Measurements from ENCODE around the gene ZDHHC9.

The ZDHHC9 gene

DNA sequence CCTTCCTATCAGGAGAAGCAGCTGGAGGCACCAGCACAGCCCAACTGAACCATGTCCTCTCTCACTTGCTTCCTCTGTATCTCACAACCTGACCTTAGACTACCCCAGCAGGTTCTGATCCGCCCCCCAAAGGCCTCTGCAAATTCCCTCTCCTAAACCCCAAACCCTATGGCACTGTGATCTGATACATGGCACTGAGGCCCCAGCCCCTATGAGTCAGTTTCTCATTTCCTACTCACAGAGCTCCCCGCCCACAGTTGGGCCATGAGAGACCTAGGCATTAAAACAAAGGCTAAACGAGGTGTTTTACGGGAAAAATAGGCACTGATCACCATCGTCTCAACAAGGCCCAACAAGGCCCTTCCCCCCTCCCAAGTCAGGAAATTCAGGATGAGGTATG is 44.8 kb downstream of the ZDHHC9 start:
- Histone ChIP-seq H3K36me3 (replicated peaks; ENCODE audit: low read depth, low read length) (peaks cover 36% of the 10 kb centered on the region), H4K20me1 (ENCODE audit: insufficient read depth, low read length) (no peaks in the 10 kb centered on the region)

DNA sequence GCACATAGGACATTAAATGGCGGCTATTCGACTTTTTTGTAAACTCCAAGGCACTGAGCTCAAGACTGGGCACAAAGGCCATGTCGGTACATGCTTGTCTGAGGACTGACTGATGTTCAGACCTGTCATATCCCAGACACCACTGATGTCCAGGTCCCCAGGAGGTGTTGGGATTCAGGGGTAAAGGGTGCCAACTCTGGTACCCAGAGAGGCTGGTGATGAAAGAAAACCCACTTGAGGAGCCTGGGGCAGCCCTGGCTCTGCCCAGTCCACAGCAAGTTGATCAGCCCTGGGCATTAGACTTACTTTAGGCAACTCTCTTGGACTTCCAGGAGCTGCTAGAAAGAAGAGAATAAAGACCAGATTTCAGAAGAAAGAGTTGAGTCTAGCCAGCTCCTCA is 45.2 kb downstream of the ZDHHC9 start:
- H3K27ac ChIP-seq (ENCODE audit: low read length): peak overlapping the region; percentile 8; the same call in 1 of the 2 replicates
- H3K4me3 ChIP-seq (ENCODE audit: low read length): no peak overlapping the region
- no peaks in the 10 kb centered on the region for H3K27me3 ChIP-seq (ENCODE audit: low read depth, low read length)
- H3K9ac ChIP-seq (ENCODE audit: low read length): no peak overlapping the region
- H3K9me3 ChIP-seq (ENCODE audit: insufficient read depth, low read length): no peaks in the 10 kb centered on the region
- no peak overlapping the region for H2AFZ ChIP-seq (ENCODE audit: low read depth, low read length)
- H4K20me1 ChIP-seq (ENCODE audit: insufficient read depth, low read length): no peaks in the 10 kb centered on the region
- no peaks in the 10 kb centered on the region for H3K4me1 ChIP-seq (ENCODE audit: low read length)
- no peak overlapping the region for H3K4me2 ChIP-seq (ENCODE audit: low read length)
- TF ChIP-seq, protein P1, sequence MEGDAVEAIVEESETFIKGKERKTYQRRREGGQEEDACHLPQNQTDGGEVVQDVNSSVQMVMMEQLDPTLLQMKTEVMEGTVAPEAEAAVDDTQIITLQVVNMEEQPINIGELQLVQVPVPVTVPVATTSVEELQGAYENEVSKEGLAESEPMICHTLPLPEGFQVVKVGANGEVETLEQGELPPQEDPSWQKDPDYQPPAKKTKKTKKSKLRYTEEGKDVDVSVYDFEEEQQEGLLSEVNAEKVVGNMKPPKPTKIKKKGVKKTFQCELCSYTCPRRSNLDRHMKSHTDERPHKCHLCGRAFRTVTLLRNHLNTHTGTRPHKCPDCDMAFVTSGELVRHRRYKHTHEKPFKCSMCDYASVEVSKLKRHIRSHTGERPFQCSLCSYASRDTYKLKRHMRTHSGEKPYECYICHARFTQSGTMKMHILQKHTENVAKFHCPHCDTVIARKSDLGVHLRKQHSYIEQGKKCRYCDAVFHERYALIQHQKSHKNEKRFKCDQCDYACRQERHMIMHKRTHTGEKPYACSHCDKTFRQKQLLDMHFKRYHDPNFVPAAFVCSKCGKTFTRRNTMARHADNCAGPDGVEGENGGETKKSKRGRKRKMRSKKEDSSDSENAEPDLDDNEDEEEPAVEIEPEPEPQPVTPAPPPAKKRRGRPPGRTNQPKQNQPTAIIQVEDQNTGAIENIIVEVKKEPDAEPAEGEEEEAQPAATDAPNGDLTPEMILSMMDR (IDR thresholded peaks at IDR 0.05; ENCODE audit: low read depth, low read length): no peak
- TF ChIP-seq EZH2phosphoT487 (IDR thresholded peaks at IDR 0.05; ENCODE audit: low read depth): no peak
- no peaks in the 10 kb centered on the region for H3K79me2 ChIP-seq (ENCODE audit: low read length)
- peaks cover 40% of the 10 kb centered on the region for H3K36me3 ChIP-seq (replicated peaks; ENCODE audit: low read depth, low read length)

More for the DNA sequence above, 44.8 kb downstream of the ZDHHC9 start:
- H3K79me2 ChIP-seq (ENCODE audit: low read length): no peaks in the 10 kb centered on the region
- no peak for TF ChIP-seq EZH2phosphoT487 (IDR thresholded peaks at IDR 0.05; ENCODE audit: low read depth)
- TF ChIP-seq, protein P1 (IDR thresholded peaks at IDR 0.05; ENCODE audit: low read depth, low read length): no peak
- no peaks in the 10 kb centered on the region for H3K27me3 ChIP-seq (ENCODE audit: low read depth, low read length)
- H3K4me1 ChIP-seq (ENCODE audit: low read length): no peaks in the 10 kb centered on the region
- peak overlapping the region; percentile 8; the same call in 1 of the 2 replicates for H3K27ac ChIP-seq (ENCODE audit: low read length)
- no peak overlapping the region for H3K9ac ChIP-seq (ENCODE audit: low read length)
- no peaks in the 10 kb centered on the region for H3K9me3 ChIP-seq (ENCODE audit: insufficient read depth, low read length)
- no peak overlapping the region for H3K4me3 ChIP-seq (ENCODE audit: low read length)
- no peak overlapping the region for H2AFZ ChIP-seq (ENCODE audit: low read depth, low read length)
- H3K4me2 ChIP-seq (ENCODE audit: low read length): no peak overlapping the region

DNA sequence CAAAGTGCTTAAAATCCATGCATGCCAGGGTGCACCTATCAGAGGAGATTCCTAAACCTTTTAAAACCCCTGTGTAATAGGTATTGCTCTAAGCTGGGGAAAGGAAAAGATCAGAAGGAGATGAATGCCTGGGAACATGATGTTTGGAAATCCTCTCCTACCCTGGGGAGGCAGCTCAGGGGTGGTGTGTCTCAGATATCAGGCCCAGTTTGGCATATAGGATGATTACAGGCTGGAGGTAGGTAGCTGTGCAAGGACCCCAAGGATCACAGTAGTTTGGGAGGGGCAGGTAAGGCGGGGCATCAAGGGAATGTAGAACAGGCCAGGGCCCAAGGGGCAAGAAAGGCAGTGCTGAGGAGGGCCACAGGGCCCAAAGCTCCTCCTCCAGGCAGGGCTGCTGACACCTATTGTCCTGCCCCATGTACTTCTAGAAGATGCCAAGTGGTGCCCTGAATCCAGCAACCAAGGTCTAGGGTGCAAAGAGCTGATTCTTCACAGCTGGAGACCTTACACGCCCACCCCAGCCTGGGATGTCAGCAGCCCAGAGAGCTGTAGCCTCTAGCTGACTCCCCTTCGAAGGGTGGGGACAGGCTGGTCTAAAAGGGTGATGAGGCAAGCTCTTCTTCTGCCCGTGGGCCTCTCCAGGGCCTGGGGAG is 46.3 kb downstream of the ZDHHC9 start:
- Histone ChIP-seq H4K20me1 (ENCODE audit: insufficient read depth, low read length) (no peaks in the 10 kb centered on the region), H3K27ac (ENCODE audit: low read length) (no peak overlapping the region), H3K36me3 (replicated peaks; ENCODE audit: low read depth, low read length) (peaks cover 50% of the 10 kb centered on the region), H3K4me2 (ENCODE audit: low read length) (no peak overlapping the region), H3K79me2 (ENCODE audit: low read length) (no peaks in the 10 kb centered on the region), H3K9me3 (ENCODE audit: insufficient read depth, low read length) (no peaks in the 10 kb centered on the region), H3K27me3 (ENCODE audit: low read depth, low read length) (no peaks in the 10 kb centered on the region), H3K4me3 (ENCODE audit: low read length) (no peak overlapping the region), H3K9ac (ENCODE audit: low read length) (no peak overlapping the region), H2AFZ (ENCODE audit: low read depth, low read length) (no peak overlapping the region), H3K4me1 (ENCODE audit: low read length) (no peaks in the 10 kb centered on the region)
- no peak for TF ChIP-seq EZH2phosphoT487 (IDR thresholded peaks at IDR 0.05; ENCODE audit: low read depth)
- TF ChIP-seq, protein P1 (IDR thresholded peaks at IDR 0.05; ENCODE audit: low read depth, low read length): no peak

DNA sequence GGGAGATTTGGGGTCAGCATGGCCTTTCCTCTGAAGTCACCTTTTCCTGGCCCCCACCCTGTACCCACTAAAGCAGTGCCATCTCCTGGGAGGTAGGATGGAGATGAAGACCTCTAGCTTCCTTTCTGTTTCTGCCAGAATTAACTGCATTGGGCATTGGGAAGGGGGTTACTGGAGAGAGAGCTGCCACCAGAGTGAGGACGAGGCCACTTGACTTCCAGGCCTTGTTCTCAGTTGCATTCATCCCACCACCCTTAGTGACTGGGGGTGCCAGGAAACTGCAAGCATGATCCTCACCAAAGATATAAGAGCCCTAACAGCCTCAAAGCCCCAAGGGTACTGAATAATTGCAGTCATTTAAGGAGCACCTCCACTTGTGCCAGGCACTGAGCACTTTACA is 48.1 kb downstream of the ZDHHC9 start:
- no peaks in the 10 kb centered on the region for H3K79me2 ChIP-seq (ENCODE audit: low read length)
- H3K9ac ChIP-seq (ENCODE audit: low read length): no peak overlapping the region
- no peaks in the 10 kb centered on the region for H3K27me3 ChIP-seq (ENCODE audit: low read depth, low read length)
- 0 out of 2 replicates have a peak, but pooled peaks cover under 1% of the 10 kb centered on the region for H4K20me1 ChIP-seq (ENCODE audit: insufficient read depth, low read length)
- peaks cover 65% of the 10 kb centered on the region for H3K36me3 ChIP-seq (replicated peaks; ENCODE audit: low read depth, low read length)
- TF ChIP-seq, protein P1 (IDR thresholded peaks at IDR 0.05; ENCODE audit: low read depth, low read length): no peak
- TF ChIP-seq EZH2phosphoT487 (IDR thresholded peaks at IDR 0.05; ENCODE audit: low read depth): no peak
- no peak overlapping the region for H3K27ac ChIP-seq (ENCODE audit: low read length)
- H2AFZ ChIP-seq (ENCODE audit: low read depth, low read length): no peak overlapping the region
- no peaks in the 10 kb centered on the region for H3K4me1 ChIP-seq (ENCODE audit: low read length)
- H3K4me2 ChIP-seq (ENCODE audit: low read length): no peak overlapping the region
- H3K4me3 ChIP-seq (ENCODE audit: low read length): no peak overlapping the region
- H3K9me3 ChIP-seq (ENCODE audit: insufficient read depth, low read length): no peaks in the 10 kb centered on the region

All from OCI-LY3 (cell line).